Subcutaneous preadipocyte (primary cell): ENCODE data around the gene DDX28. TPM values are rescaled to one million over a fixed set of nuclear protein-coding genes. Genes with fewer than 3 reads are reported as not detected.

Experiments used
- small RNA-seq: library from RNA; depleted of rRNA; stranded (forward); fragments of <200 nt; gene quantifications from one replicate; pipeline ENCODE3, GENCODE V24; 2012
- total RNA-seq: library from RNA; depleted of rRNA; stranded (reverse); fragments of >200 nt; gene quantifications from 2 replicates; pipeline ENCODE4 v1.2.3, GENCODE V29; 2012

DDX28 gene
- 14.7 and 19.0 TPM in 2 replicates for total RNA-seq

GRCh38 chr16:68022728-68023537 lies at the start of gene DDX28, which contains the start of gene DUS2:
TSS of gene DDX28 (minus strand) at chr16:68023232. CDS start at chr16:68023202, 30 bp downstream.
TSS of gene DUS2 (plus strand) at chr16:68023284. CDS start at chr16:68038024, 14,740 bp downstream.

GRCh38 chr16:68015681-68016080 lies 7.4 kb downstream of the DDX28 start, which contains the start of gene DPEP2NB:
TSS of gene DPEP2NB (minus strand) at chr16:68015911. CDS start at chr16:68015770, 141 bp downstream.

GRCh38 chr16:67998779-67999688 lies 24.0 kb downstream of the DDX28 start, which contains the start of gene DPEP2:
TSS of gene DPEP2 (minus strand) at chr16:67999484. CDS start at chr16:67993212, 6,272 bp downstream.

DNA sequence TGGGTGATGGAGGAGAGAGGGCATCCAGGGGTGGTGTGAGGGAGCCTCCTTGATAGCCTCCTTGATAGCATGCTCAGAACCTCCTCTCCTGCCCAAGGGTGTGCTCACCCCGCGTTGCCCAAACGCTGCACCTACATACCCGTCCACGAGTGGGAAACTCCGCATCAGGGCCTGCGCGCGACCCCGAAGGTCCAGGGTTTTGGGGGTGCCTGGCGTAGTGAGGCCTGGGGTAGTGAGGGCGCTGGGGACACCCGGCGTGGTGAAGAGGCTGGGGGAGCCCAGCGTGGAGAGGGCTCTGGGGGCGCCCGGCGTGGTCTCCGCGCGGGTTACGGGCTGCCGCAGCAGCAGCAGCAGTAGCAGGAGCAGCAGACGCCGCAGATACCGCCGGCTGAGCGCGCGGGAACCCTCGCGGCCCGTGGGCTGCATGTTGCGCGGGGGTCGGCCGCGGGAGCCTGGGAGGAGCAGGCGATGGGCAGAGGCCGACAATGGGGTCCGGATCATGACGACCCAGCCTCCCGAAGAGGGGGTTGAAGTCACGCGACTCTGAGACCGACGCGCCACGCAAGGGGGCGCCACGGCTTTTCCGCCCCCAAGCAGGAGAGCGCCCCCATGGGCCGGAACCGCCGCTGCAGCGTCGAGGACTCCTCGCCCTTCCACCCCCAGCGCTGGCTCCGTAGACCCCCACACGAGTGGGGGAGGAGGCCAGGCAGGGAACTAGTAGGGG lies 42.9 kb downstream of the DDX28 start, which contains the start of gene DPEP3:
Gene DPEP3 (minus strand): TSS at position 545 of the 724 bp plus-strand sequence. CDS start 119 bp downstream, at position 426.

Small RNAs within 50 kb of the gene (small RNA-seq; reads per million reads assigned to genes)
- not detected for gene RNU6-359P

Other genes starting within 250 kb of the DDX28 start
- gene RANBP10, start 216.7 kb downstream of the DDX28 start, total RNA-seq: 5.1 and 7.0 TPM in 2 replicates
- gene TSNAXIP1, start 216.3 kb downstream of the DDX28 start, total RNA-seq: 0.98 and 2.2 TPM in 2 replicates
- gene THAP11, start 180.9 kb downstream of the DDX28 start, total RNA-seq: 26.1 and 28.0 TPM in 2 replicates
- gene NUTF2, start 176.3 kb downstream of the DDX28 start, total RNA-seq: 210 and 284 TPM in 2 replicates
- gene CENPT, start 175.5 kb downstream of the DDX28 start, total RNA-seq: 27.0 and 32.7 TPM in 2 replicates
- gene EDC4, start 150.2 kb downstream of the DDX28 start, total RNA-seq: 55.5 and 72.9 TPM in 2 replicates
- 0.37 TPM in 1 of 2 replicates, not detected in the other for gene NRN1L, start 138.3 kb downstream of the DDX28 start, total RNA-seq
- gene PSKH1, start 130.0 kb downstream of the DDX28 start, total RNA-seq: 12.1 TPM in 2 replicates
- gene CTRL, start 91.4 kb downstream of the DDX28 start, total RNA-seq: 0.37 and 1.4 TPM in 2 replicates
- 29.7 and 41.2 TPM in 2 replicates for gene PSMB10, start 86.4 kb downstream of the DDX28 start, total RNA-seq
- 5.1 and 11.1 TPM in 2 replicates for gene LCAT, start 79.1 kb downstream of the DDX28 start, total RNA-seq
- gene SLC12A4, start 54.6 kb downstream of the DDX28 start, total RNA-seq: 40.8 and 73.3 TPM in 2 replicates
- not detected in 2 replicates for gene DPEP3, start 42.7 kb downstream of the DDX28 start, total RNA-seq
- gene DPEP2, start 23.7 kb downstream of the DDX28 start, total RNA-seq: not detected in 2 replicates
- not detected in 2 replicates for gene DPEP2NB, start 7.3 kb downstream of the DDX28 start, total RNA-seq
- 18.0 and 21.5 TPM in 2 replicates for gene DUS2, start 52 bp upstream of the DDX28 start, total RNA-seq
- gene NFATC3, start 62.1 kb upstream of the DDX28 start, total RNA-seq: 17.3 and 27.2 TPM in 2 replicates
- gene ESRP2, start 212.9 kb upstream of the DDX28 start, total RNA-seq: under 0.01 TPM in 1 of 2 replicates, not detected in the other
- 15.8 and 17.6 TPM in 2 replicates for gene PLA2G15, start 222.1 kb upstream of the DDX28 start, total RNA-seq
- gene SLC7A6, start 241.3 kb upstream of the DDX28 start, total RNA-seq: 18.4 and 24.2 TPM in 2 replicates